Measurements from ENCODE around the gene SOX13.

The SOX13 gene

GRCh38 chr1:204072931-204073836, at the start of gene SOX13:
Gene SOX13, plus strand, starts transcription at chr1:204073115. Its CDS starts 39,801 bp downstream, at chr1:204112916.
- Histone ChIP-seq H3K9ac (ENCODE audit: low read length) (peak within 1 kb of the TSS; percentile 64), H3K4me3 (ENCODE audit: low read length) (peak within 1 kb of the TSS; percentile 83), H3K27me3 (ENCODE audit: control insufficient read depth, insufficient read depth, low read length) (peaks cover 4% of the 10 kb centered on the region), H3K27ac (ENCODE audit: low read length) (no peak within 1 kb of the TSS), H3K36me3 (ENCODE audit: control insufficient read depth, low read depth, low read length) (no peaks in the 10 kb centered on the region), H3K4me1 (ENCODE audit: control insufficient read depth, low read depth, low read length) (peaks cover 27% of the 10 kb centered on the region), H3K9me3 (ENCODE audit: control insufficient read depth, low read depth, low read length) (no peaks in the 10 kb centered on the region)

GRCh38 chr1:204025917-204026707, 46.8 kb upstream of the SOX13 start:
- no peaks in the 10 kb centered on the region for H3K27me3 ChIP-seq (ENCODE audit: control insufficient read depth, insufficient read depth, low read length)
- peaks cover 21% of the 10 kb centered on the region for H3K4me1 ChIP-seq (ENCODE audit: control insufficient read depth, low read depth, low read length)
- no peak overlapping the region for H3K27ac ChIP-seq (ENCODE audit: low read length)
- no peak overlapping the region for H3K4me3 ChIP-seq (ENCODE audit: low read length)
- no peaks in the 10 kb centered on the region for H3K36me3 ChIP-seq (ENCODE audit: control insufficient read depth, low read depth, low read length)
- H3K9ac ChIP-seq (ENCODE audit: low read length) = no peak overlapping the region
- H3K9me3 ChIP-seq (ENCODE audit: control insufficient read depth, low read depth, low read length) = no peaks in the 10 kb centered on the region

GRCh38 chr1:204027446-204027845, 45.5 kb upstream of the SOX13 start:
- no peak overlapping the region for H3K27ac ChIP-seq (ENCODE audit: low read length)
- H3K4me1 ChIP-seq (ENCODE audit: control insufficient read depth, low read depth, low read length) = peaks cover 24% of the 10 kb centered on the region
- no peak overlapping the region for H3K4me3 ChIP-seq (ENCODE audit: low read length)
- no peaks in the 10 kb centered on the region for H3K36me3 ChIP-seq (ENCODE audit: control insufficient read depth, low read depth, low read length)
- no peaks in the 10 kb centered on the region for H3K27me3 ChIP-seq (ENCODE audit: control insufficient read depth, insufficient read depth, low read length)
- no peaks in the 10 kb centered on the region for H3K9me3 ChIP-seq (ENCODE audit: control insufficient read depth, low read depth, low read length)
- H3K9ac ChIP-seq (ENCODE audit: low read length) = no peak overlapping the region

GRCh38 chr1:204029016-204029415, 43.9 kb upstream of the SOX13 start:
- Histone ChIP-seq H3K9ac (ENCODE audit: low read length) (no peak overlapping the region), H3K9me3 (ENCODE audit: control insufficient read depth, low read depth, low read length) (no peaks in the 10 kb centered on the region), H3K27me3 (ENCODE audit: control insufficient read depth, insufficient read depth, low read length) (no peaks in the 10 kb centered on the region), H3K4me3 (ENCODE audit: low read length) (no peak overlapping the region), H3K36me3 (ENCODE audit: control insufficient read depth, low read depth, low read length) (no peaks in the 10 kb centered on the region), H3K4me1 (ENCODE audit: control insufficient read depth, low read depth, low read length) (peaks cover 27% of the 10 kb centered on the region), H3K27ac (ENCODE audit: low read length) (no peak overlapping the region)

GRCh38 chr1:204031098-204031710, 41.7 kb upstream of the SOX13 start:
- Histone ChIP-seq H3K4me3 (ENCODE audit: low read length) (no peak overlapping the region), H3K9me3 (ENCODE audit: control insufficient read depth, low read depth, low read length) (no peaks in the 10 kb centered on the region), H3K36me3 (ENCODE audit: control insufficient read depth, low read depth, low read length) (no peaks in the 10 kb centered on the region), H3K9ac (ENCODE audit: low read length) (no peak overlapping the region), H3K27ac (ENCODE audit: low read length) (no peak overlapping the region), H3K27me3 (ENCODE audit: control insufficient read depth, insufficient read depth, low read length) (no peaks in the 10 kb centered on the region), H3K4me1 (ENCODE audit: control insufficient read depth, low read depth, low read length) (peaks cover 24% of the 10 kb centered on the region)

- Histone ChIP-seq H3K36me3 (ENCODE audit: control insufficient read depth, low read depth, low read length) (no peaks in the 10 kb centered on the region), H3K9ac (ENCODE audit: low read length) (no peak overlapping the region), H3K9me3 (ENCODE audit: control insufficient read depth, low read depth, low read length) (no peaks in the 10 kb centered on the region)
Observed at GRCh38 chr1:204032642-204033235, 40.2 kb upstream of the SOX13 start.

GRCh38 chr1:204033306-204033705, 39.6 kb upstream of the SOX13 start:
- Histone ChIP-seq H3K4me1 (ENCODE audit: control insufficient read depth, low read depth, low read length) (peaks cover 17% of the 10 kb centered on the region), H3K27ac (ENCODE audit: low read length) (no peak overlapping the region)

More at GRCh38 chr1:204032642-204033235, 40.2 kb upstream of the SOX13 start:
- Histone ChIP-seq H3K27me3 (ENCODE audit: control insufficient read depth, insufficient read depth, low read length) (no peaks in the 10 kb centered on the region), H3K4me1 (ENCODE audit: control insufficient read depth, low read depth, low read length) (peaks cover 15% of the 10 kb centered on the region), H3K27ac (ENCODE audit: low read length) (no peak overlapping the region), H3K4me3 (ENCODE audit: low read length) (no peak overlapping the region)

GRCh38 chr1:204036882-204037655, 35.8 kb upstream of the SOX13 start:
- H3K27me3 ChIP-seq (ENCODE audit: control insufficient read depth, insufficient read depth, low read length) = no peaks in the 10 kb centered on the region
- H3K9me3 ChIP-seq (ENCODE audit: control insufficient read depth, low read depth, low read length) = no peaks in the 10 kb centered on the region
- no peak overlapping the region for H3K4me3 ChIP-seq (ENCODE audit: low read length)

More at GRCh38 chr1:204033306-204033705, 39.6 kb upstream of the SOX13 start:
- no peaks in the 10 kb centered on the region for H3K27me3 ChIP-seq (ENCODE audit: control insufficient read depth, insufficient read depth, low read length)
- H3K9me3 ChIP-seq (ENCODE audit: control insufficient read depth, low read depth, low read length) = no peaks in the 10 kb centered on the region
- H3K9ac ChIP-seq (ENCODE audit: low read length) = no peak overlapping the region
- H3K36me3 ChIP-seq (ENCODE audit: control insufficient read depth, low read depth, low read length) = no peaks in the 10 kb centered on the region
- H3K4me3 ChIP-seq (ENCODE audit: low read length) = no peak overlapping the region

GRCh38 chr1:204041232-204041767, 31.6 kb upstream of the SOX13 start:
- no peak overlapping the region for H3K27ac ChIP-seq (ENCODE audit: low read length)
- no peak overlapping the region for H3K9ac ChIP-seq (ENCODE audit: low read length)
- no peaks in the 10 kb centered on the region for H3K36me3 ChIP-seq (ENCODE audit: control insufficient read depth, low read depth, low read length)

More at GRCh38 chr1:204036882-204037655, 35.8 kb upstream of the SOX13 start:
- Histone ChIP-seq H3K9ac (ENCODE audit: low read length) (no peak overlapping the region), H3K4me1 (ENCODE audit: control insufficient read depth, low read depth, low read length) (peaks cover 13% of the 10 kb centered on the region), H3K27ac (ENCODE audit: low read length) (no peak overlapping the region), H3K36me3 (ENCODE audit: control insufficient read depth, low read depth, low read length) (no peaks in the 10 kb centered on the region)

GRCh38 chr1:204041803-204042505, 31.0 kb upstream of the SOX13 start:
- Histone ChIP-seq H3K27me3 (ENCODE audit: control insufficient read depth, insufficient read depth, low read length) (no peaks in the 10 kb centered on the region), H3K4me1 (ENCODE audit: control insufficient read depth, low read depth, low read length) (peaks cover 10% of the 10 kb centered on the region), H3K9me3 (ENCODE audit: control insufficient read depth, low read depth, low read length) (no peaks in the 10 kb centered on the region), H3K36me3 (ENCODE audit: control insufficient read depth, low read depth, low read length) (no peaks in the 10 kb centered on the region), H3K4me3 (ENCODE audit: low read length) (no peak overlapping the region), H3K9ac (ENCODE audit: low read length) (no peak overlapping the region), H3K27ac (ENCODE audit: low read length) (no peak overlapping the region)

More at GRCh38 chr1:204041232-204041767, 31.6 kb upstream of the SOX13 start:
- Histone ChIP-seq H3K4me3 (ENCODE audit: low read length) (no peak overlapping the region), H3K27me3 (ENCODE audit: control insufficient read depth, insufficient read depth, low read length) (no peaks in the 10 kb centered on the region), H3K4me1 (ENCODE audit: control insufficient read depth, low read depth, low read length) (peaks cover 10% of the 10 kb centered on the region), H3K9me3 (ENCODE audit: control insufficient read depth, low read depth, low read length) (no peaks in the 10 kb centered on the region)
